Left colon (tissue), 2 donors: ENCODE results near the gene DCUN1D4. TPM values are rescaled to one million over a fixed set of nuclear protein-coding genes. Genes with fewer than 3 reads are reported as not detected.

ENCODE experiments used
- ATAC-seq: fragments of 200-7000 bp; cut with Tn5 transposase; one replicate; pipeline ENCODE4 v1.9.1; 2020; ENCODE audit warnings: mild to moderate bottlenecking, moderate library complexity
- DNase-seq, 2 donors: peaks; one replicate each; pipeline ENCODE4 v3.0.0-alpha.2; 2020
- intact Hi-C, 2 donors: fragments of 100-400 bp; cut with DNase I in 1 of 2; cut with micrococcal nuclease in 1 of 2; formaldehyde crosslinking; loops; one replicate each; pipeline versions ENCODE4 v1.11.2 to v1.14.0; 2022; cut with DNase I, micrococcal nuclease
- long read RNA-seq: library from polyadenylated mRNA; unstranded; transcript quantifications from one replicate; pipeline ENCODE4 v2.0.0, GENCODE V29; 2021
- total RNA-seq, 2 donors: library from RNA; stranded (reverse); fragmentation: NEBNext Ultra II Directional; extraction: Animal tissue kit (Norgen Biotek cat#: 25700); gene quantifications; one replicate each; pipeline ENCODE4 v1.2.1, GENCODE V29; 2021
- donor health status: DM: no; HTN: no; CAD: no.
- donor health status: DM: yes; HTN: yes; CAD: no.

The DCUN1D4 gene
- total RNA-seq: 10 to 100 TPM; 29.7 to 37.5 TPM
- long read RNA-seq, full-length matches to known transcripts: 24 of 31 reads
- long read RNA-seq, partial matches to known transcripts: 0 of 31 reads
- long read RNA-seq, other reads (novel, unspliced or antisense): 7 of 31 reads

DNA sequence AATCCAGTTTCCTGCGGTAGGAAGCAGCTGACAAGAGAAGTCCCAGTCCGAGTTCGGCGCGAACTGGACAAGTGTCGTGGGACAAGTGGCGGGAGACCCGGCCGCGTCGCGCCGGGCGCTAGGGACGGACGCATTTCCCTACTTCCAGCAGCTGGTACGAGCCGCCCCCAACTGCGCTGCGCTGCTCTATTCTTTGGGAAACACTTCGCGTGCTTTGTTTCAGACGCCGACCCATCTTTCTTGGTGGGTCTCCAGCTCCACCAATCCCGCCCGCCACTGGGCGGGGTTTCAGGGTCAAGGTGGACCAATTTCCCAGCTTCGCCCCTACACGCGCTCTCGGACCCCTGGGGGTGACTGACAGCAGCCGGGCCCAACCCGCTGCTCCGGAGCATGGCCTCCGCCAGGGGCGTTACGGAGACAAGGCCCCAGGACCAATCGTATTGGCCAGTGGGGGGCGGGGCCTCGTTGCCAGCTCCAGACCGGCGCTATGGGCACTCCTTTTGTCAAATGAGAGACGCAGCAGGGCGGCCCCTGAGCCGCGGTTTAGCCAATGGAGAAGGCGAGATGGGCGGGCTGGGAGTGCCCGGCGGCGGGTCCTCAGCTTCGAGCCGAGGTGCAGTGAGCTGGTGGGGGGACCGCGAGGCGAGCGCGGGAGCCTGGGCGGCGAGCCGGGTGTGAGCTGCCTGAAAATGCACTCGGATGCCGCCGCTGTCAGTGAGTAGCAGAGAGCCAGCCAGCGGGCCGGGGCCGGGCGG is at the start of gene DCUN1D4:
TSS of gene DCUN1D4 (plus strand) at position 600 of the 755 bp plus-strand sequence. CDS start at position 690, 90 bp downstream.
- intact Hi-C loops: loop anchor here in 1 of 2 donors (10.0 kb wide), 2 partner anchors 62 to 182 kb away; partner anchors contain the start of gene LRRC66
- ATAC-seq (peak; percentile 89), DNase-seq (peak; percentile 100)

DNA sequence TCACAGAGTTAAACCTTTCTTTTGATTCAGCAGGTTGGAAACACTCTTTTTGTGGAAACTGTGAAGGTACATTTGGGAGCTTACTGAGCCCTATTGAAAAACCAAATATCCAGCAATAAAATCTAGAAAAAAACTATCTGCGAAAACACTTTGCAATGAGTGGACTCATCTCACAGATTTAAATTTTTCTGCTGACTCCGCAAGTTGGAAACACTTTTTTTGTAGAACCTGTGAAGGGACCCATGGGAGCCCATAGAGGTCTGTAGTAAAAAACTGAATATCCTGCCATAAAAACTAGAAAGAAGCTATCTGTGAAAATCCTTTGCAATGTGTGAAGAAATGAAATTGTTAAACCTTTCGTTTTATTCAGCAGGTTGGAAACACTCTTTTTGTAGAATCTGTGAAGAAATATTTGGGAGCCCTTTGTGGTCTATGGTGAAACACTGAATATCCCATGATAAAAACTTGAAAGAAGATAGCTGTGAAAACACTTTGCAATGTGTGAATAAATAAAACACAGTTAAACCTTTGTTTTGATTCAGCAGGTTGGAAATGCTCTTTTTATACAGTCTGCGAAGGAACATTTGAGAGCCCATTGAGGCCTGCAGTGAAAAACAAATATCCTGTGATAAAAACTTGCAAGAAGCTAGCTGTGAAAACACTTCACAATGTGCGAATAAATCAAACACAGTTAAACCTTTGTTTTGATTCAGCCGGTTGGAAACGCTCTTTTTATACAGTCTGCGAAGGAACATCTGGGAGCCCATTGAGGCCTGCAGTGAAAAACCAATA is 22.3 kb upstream of the DCUN1D4 start:
- ATAC-seq (no peak), DNase-seq (no peak)
- intact Hi-C loops: no loop called here

DNA sequence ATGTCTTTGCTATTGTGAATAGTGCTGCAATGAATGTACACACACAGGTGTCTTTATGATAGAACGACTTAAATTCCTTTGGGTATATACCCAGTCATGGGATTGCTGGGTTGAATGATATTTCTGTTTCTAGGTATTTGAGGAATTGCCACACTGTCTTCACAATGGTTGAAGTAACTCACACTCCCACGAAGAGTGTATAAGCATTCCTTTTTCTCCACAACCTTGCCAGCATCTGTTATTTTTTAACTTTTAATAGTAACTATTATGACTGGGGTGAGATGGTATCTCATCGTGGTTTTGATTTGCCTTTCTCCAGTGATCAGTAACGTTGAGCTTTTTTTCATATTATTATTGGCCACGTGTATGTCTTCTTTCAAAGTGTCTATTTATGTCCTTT is 17.6 kb upstream of the DCUN1D4 start:
- DNase-seq (no peak), ATAC-seq (no peak)
- intact Hi-C loops: no loop called here

DNA sequence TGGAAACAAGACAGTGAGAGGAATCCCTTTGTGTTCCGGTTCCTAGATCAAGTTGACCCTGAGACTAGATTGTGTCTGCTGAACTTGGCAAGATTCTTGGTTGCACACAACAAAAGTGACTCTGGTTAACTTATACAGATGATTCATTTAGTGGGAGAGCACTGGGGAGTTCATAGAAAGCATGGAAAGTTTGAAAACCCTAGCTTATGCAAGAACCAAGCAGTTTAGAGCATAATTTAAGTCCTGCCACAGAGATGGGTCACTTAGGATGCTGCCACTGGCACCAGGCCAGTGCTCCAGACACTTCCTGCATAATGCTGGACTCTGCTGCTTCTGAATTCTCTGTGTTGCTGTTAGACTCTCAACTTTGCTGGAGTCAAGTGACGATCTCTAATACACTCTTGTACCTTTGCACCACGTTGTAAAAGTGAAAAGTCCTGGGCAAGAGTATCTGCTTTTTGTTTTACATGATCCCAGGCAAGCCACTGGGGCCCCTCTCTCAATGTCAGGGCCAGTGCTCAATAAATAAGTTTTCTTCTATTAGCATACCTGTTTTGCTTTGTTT is 12.7 kb upstream of the DCUN1D4 start:
- no peak for DNase-seq
- intact Hi-C loops: no loop called here
- ATAC-seq: no peak

DNA sequence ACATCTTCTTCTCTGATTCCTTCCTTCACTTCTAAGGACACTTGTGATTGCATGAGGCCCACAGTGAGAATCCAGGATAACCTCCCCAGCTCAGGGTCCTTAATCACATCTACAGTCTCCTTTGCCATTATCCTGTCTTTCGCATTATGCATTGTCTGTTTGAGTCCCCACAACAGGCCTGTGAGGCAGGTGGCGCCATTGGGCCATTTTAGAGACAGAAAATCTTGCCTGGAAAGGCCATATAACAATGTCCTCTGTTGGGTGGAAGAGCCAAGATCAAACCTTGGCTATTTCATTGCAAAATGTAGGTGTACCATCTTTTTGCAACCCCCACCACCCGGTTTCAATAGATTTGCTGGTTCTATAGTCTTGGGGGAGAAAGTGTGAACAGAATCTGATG is 11.8 kb upstream of the DCUN1D4 start:
- ATAC-seq (peak; percentile 90), DNase-seq (peak; percentile 53 to 80)
- intact Hi-C loops: no loop called here

DNA sequence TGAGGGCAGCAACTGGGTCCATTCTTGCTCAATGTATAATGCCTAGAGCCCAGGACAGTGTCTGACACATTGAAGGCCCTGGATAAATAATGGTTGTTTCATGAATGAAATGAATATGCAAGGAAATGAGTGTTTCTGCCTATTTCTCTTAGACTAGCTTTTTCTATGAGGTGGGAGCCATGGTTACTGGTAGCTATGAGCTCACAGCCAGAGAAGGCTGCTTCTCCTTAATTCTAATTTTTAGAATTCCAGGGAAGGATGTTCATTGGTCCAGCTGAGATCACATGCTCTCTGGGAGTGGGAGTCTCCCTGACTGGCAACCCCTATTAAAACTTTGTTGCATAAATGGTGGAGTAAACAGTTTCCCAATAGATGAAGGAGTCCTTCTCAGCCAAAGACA is 9.7 kb upstream of the DCUN1D4 start:
- ATAC-seq: no peak
- intact Hi-C loops: no loop called here
- no peak for DNase-seq

DNA sequence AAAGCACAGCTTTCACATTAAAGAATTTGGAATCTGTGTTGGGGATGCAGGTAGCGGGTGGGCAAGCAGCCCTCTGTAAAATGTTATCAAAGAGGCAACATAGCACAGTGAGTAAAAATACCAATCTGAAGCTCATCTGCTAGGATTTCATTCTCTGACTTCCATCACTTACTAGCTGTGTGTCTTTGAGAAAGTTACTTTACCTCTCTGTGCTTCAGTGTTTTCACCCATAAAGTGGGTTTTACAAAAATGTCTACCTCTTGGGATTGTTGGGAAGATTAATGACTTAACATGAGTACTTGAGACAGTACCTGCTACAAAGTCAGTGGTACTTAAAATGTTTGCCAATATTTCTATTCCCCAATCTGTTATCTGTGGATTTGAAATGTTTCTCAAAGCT is 7.9 kb upstream of the DCUN1D4 start:
- DNase-seq: no peak
- no peak for ATAC-seq
- intact Hi-C loops: no loop called here

DNA sequence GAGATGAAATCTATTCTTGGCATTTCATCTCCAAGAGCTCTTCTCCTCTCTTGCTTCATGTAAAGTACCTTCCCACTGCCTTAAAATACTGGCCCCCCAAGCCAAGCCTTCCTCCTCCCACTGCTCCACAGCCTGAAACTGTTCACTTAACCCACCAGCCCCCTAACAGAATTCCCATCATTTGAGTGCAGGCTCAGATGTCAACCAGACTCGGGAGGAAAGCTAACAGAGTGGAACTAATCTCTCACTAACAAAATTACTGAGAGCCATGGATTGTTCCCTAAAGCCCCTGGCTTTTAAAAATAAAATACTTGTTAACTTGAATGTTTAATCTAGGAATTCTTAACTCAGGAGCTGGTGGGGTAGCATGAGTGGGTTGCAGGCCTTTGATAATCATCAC is 7.1 kb upstream of the DCUN1D4 start:
- DNase-seq (no peak), ATAC-seq (no peak)
- intact Hi-C loops: no loop called here

DNA sequence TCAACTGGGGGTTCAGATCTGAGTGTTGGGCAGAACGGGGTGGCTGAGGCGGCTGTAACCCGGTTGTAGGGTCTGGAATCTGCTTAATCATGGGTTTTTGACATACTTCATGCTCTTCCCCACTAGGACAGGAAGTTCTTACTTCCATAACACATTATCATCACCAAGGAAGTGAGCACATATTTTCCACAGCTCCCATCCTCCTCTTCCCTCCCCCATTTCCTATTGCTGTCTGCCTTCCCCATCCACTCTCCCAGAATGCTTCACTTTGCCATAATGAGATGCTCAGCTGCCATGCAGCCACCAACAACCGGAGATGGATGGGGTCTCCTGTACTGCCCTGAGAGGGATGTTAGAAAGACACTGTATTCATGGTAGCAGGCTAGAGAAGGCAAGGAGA is 6.4 kb upstream of the DCUN1D4 start:
- intact Hi-C loops: no loop called here
- no peak for ATAC-seq

DNA sequence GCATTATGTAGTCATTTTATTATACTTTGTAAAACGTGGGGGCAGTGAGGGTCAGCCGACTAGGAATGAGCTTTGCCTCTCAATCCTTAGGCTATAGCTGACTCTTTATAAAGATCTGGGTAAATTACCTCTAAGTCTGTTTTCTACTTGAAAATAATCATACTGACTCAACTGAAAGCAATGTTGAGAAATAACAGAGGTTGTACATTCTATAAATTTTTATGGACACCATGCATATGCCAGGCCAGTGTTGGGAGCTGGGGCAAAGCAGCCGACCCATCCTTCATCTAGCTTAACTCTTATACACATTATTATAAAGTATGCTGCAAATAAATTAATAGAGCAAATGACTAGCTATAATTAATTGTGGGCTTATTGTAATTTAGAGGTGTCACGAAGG is 2.2 kb upstream of the DCUN1D4 start:
- no peak for ATAC-seq
- no peak for DNase-seq
- intact Hi-C loops: loop anchor here in 1 of 2 donors (10.0 kb wide), 2 partner anchors 64 to 184 kb away; partner anchors contain the start of gene LRRC66

More for the DNA sequence above, 6.4 kb upstream of the DCUN1D4 start:
- no peak for DNase-seq

DNA sequence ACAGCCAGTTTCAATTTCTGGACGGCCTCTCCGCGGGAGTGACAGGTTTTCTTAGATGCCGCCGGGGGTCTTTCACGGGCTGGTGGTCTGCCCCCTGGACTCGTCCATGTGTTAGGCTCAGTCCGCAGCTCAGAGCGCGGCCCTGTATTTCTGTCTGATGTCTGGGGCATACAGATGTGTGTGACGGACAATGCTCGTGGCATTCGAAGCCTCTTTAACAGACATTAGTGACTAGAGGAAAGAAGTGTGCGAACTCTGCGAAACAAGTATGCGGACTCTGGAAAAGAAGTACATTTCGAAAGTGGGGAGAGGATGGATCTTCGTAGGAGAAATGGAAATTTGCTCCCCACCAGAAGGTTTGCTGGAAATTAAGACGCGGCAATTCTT is 793 bp upstream of the DCUN1D4 start:
- peak; percentile 37 to 41 for DNase-seq
- no peak for ATAC-seq
- intact Hi-C loops: loop anchor here in 1 of 2 donors (10.0 kb wide), 2 partner anchors 63 to 183 kb away; partner anchors contain the start of gene LRRC66

DNA sequence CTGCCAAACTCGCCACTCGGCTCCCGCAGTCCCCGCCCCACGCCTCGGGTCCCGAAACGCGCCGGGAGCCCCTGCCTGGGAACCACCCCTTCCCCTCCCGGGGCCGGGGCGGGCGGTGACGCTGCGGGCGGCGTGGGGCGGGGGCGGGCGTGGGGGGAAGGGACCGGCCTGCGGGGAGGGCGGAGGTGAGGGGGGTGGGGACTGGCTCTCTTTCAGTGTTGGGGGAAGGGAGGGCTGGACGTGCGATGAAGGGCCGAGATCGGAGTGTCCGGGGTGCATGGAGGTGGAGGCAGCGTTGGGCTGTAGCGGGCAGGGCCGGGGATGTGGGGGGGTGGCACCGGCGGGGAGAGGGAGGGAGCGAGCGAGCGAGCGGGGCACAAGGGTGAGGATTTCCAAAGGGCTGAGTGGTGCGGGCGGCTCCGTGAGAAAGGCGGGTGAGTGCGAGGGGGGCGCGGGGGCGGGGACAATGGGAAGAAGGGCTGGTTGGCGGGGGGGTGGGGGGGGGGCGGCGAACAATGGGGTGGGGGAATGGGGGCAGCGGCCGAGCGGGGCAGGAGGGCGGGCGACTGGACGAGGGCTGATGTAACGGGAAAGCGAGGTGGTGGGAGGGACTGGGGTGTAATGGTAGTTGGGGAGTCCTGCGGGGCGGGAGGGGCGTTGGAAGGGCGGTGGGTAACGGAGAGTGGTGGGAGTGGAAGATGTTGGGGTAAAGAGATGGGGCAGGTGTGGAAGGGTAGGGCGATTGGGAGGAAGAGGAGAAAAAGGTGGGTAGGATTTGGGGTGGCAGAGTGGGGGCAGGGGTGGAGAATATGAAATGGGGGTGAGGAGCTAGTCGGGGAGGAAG is 578 bp downstream of the DCUN1D4 start:
- ATAC-seq: peak; percentile 45
- peak; percentile 76 to 78 for DNase-seq
- intact Hi-C loops: loop anchor here in 1 of 2 donors (10.0 kb wide), 2 partner anchors 61 to 181 kb away; partner anchors contain the start of gene LRRC66

DNA sequence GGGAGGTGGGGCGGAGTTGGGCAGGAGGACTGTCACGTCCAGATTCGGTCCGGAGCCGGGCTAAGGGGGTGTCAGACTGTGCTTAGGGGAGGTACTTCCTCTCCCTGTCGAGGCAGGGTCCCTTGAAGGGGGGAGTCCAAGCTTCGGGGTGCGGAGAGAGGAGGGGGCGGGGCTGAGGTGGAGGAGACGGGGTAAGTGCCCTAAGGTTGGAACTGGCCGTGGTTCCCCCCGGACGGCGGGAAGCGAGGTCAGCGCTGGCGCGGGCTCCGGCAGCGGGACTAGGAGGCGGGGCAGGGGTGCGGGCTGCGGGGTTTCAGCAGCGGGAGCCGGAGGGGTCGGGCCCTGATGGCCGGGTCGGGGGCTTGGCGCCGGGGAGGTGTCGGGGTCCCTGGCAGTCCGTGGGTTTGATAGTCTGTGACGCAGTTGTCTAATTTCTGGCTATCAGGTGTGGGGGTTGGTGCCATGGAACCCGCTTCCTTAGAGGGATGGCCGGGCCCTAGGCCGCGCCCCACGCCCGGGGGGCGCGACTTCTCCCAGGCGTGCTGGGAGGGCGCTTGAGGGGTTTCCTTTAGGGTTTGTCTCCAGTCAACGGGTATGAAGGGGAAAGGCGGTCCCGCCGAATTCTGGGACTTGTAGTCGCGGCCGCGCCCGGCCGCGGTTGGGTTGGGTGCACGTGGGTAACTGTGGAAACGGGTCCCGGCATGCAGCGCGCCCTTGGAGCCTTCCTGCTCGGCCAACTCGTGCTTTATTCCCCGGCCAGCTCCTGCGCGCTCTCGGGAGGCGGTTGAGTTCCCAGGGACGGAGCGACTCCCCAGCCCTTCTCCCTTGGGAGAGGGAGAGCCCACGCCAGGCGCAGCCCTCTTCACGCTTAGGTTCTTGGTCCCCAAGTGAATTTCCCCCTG is 1.5 kb downstream of the DCUN1D4 start:
- DNase-seq (peak; percentile 94 to 95), ATAC-seq (peak; percentile 72)
- intact Hi-C loops: loop anchor here in 1 of 2 donors (10.0 kb wide), 2 partner anchors 60 to 180 kb away; partner anchors contain the start of gene LRRC66

DNA sequence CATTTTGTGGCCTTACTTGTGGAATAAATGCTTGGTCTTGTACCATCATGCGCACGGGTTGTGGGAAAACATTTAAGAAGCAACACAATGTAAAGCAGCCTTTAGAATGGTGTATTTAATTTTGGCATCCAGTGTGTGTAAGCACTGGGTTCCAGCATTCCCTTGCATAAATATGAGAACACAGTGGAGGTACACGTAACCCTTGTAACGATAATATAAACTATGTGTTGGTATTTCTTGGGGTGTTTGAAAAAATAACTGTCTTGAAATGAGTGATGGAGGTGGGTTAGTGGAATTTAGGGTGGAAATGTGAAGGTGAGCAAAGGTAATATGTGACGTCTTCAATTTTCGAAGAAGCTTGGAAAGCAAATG is 2.1 kb downstream of the DCUN1D4 start:
- intact Hi-C loops: loop anchor here in 1 of 2 donors (10.0 kb wide), 2 partner anchors 60 to 180 kb away; partner anchors contain the start of gene LRRC66
- ATAC-seq (no peak), DNase-seq (no peak)

DNA sequence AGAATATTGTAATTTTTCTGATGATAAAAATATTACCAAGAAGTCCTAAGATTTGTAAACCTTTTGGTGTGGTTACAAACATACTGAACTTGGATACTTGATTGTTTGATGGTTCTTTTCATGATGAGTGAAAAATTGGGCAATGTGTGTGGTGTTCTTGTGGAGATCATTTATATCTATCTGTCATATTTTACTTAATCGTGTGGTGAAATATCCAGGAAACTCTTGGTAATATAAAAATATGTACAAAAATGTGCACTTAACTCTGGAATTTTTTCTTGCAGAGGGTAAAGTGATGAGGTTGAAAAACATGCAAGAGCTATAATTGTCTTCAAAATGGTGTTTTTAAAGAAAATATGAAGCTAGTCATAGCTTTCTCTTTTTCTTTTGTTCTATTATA is 2.8 kb downstream of the DCUN1D4 start:
- ATAC-seq (no peak), DNase-seq (no peak)
- intact Hi-C loops: loop anchor here in 1 of 2 donors (10.0 kb wide), 2 partner anchors 59 to 179 kb away; partner anchors contain the start of gene LRRC66

DNA sequence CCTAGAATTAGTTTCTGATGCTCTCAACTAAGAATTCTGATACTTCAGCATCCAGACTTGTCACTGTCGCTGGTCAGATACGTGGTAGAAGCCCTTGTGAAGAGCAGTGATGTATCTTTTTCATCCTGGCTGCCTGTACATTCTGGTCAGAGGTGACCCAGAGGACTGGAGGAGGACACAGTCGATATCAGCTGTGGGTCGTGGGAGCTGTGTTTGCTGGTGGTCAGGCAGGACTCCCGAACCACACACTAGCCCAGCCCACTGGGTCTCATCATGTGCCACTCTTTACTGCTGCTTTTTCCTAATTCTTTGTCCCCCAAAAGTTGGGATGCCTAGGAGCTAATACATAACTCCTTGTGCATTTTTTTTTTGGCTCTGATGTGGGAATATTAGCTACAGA is 6.5 kb downstream of the DCUN1D4 start:
- ATAC-seq (no peak), DNase-seq (no peak)
- intact Hi-C loops: loop anchor here in 1 of 2 donors (10.0 kb wide), 2 partner anchors 55 to 175 kb away; partner anchors contain the start of gene LRRC66

DNA sequence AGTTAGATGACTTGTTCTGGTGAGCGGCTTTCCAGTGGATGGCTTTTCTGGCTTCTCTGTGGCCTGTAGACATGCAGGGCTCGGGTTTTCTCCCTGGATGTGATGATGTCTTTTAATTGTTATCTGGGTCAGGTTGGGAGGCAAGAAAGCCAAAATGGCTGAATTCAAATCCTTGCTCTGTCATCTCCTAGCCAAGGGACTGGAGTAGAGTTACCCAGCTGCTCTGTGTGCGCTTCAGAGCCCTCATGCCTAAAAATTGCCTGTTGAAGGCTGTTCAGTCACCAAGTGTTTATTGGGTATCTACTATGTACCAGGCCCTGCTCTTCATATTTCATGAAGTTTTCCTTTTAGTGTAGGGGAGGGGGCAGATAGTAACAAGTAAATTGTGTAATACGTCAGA is 7.3 kb downstream of the DCUN1D4 start:
- intact Hi-C loops: no loop called here
- ATAC-seq (no peak), DNase-seq (no peak)
